Measurements from ENCODE around the gene SCAMP2.

DNA sequence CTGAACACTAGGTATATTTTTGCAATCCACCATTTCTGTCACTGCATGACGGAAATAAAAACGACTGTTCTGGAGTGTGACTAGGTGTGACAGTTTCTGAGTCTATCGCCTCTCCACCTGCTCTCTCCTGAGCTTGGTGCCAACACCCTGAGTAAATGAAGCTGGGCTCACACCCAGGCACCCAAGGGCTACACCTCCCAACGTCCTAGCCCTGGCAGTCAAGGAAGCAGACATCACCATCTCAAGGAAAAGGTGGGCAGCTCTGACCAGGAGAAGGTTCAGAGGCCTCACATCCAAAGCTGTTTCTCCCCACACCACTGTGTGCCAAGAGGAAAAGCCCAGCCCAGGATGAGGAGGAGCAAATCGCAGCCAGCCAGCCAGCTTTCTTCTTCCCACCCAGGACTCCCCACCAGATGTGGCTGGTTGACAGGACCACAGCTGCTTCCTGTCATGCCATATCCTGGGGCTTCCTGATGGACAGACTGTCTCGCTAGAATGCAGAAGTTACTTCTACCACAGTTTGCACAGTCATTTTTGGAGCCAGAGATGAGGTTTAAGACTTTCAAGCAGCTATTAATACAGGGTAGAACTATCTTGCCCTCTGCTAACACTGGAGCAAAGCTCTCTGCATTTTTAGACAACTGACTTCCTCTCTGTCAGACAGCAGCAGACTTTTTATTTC, 3.3 kb downstream of the SCAMP2 start:
- TF ChIP-seq, protein P1, sequence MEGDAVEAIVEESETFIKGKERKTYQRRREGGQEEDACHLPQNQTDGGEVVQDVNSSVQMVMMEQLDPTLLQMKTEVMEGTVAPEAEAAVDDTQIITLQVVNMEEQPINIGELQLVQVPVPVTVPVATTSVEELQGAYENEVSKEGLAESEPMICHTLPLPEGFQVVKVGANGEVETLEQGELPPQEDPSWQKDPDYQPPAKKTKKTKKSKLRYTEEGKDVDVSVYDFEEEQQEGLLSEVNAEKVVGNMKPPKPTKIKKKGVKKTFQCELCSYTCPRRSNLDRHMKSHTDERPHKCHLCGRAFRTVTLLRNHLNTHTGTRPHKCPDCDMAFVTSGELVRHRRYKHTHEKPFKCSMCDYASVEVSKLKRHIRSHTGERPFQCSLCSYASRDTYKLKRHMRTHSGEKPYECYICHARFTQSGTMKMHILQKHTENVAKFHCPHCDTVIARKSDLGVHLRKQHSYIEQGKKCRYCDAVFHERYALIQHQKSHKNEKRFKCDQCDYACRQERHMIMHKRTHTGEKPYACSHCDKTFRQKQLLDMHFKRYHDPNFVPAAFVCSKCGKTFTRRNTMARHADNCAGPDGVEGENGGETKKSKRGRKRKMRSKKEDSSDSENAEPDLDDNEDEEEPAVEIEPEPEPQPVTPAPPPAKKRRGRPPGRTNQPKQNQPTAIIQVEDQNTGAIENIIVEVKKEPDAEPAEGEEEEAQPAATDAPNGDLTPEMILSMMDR (IDR thresholded peaks at IDR 0.05), result no peak
- TF ChIP-seq POLR2AphosphoS5 (IDR thresholded peaks at IDR 0.05), result no peak
